NCI-H524 (cell line): ENCODE measurements around the gene SNRNP25.

Source experiments
- DNase-seq, 2 experiments: peaks; one replicate each; lab custom pipeline; 2025; lab: John Stamatoyannopoulos, UW

SNRNP25 gene

DNA sequence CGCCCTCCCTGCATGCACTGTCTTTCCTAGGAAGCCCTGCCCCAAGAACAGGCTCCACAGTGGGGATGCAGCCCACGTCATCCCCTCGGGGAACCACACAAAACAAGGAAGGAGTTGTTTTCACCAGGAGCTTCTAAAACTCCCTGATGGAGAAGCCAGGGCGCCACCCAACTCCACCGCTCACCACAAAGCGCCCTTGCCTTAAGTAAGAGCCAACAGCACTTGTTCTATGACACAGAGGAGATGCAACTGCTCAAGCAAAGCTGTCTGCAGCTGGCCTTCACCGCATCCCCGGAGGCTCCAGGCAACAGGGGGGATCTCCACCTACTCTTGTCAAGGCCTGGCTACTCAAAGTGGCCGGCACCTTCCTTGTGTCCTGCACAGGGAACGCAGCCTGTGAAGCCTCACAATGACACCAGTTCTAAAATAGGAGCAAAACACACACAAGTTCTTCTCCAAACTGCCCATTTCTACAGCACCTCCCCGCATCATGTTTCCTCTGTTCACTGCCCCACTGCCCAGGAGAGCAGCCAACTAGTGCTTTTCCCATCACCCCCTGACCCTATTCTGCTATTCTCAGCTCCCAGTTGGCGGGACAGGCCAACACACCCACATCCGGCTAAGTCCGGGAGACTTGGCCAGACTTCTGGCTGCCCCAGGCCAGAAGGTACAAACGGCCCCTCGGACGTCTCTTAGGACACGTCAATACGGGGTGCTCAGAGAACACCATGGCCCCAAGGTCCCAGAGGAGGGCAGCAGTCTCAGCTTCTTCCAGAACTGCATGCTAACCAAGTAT, 48.6 kb downstream of the SNRNP25 start:
- DNase-seq = no peak

GRCh38 chr16:104355-104754, 50.7 kb downstream of the SNRNP25 start:
- no peak for DNase-seq

DNA sequence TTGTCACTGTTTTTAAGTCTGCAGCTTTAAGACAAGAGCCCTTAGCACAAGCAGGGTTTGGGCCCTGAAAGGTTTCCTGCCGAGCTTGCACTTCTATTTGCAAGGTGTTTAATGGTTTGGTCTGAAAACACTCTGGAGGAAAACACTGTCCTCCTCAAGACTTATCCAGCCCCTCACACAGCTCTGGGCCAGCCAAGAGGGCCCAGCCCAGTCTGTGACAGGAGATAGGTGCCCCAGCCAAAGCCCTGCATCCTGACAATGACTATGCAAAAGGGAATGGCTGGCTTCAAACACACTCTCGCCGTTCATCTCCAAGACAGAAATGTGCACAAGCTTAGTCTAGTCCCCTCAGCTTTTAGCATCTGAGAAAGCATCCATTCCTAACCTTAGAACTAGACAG, 51.3 kb downstream of the SNRNP25 start:
- no peak for DNase-seq

- DNase-seq = no peak
Measured at GRCh38 chr16:105521-105920, 51.9 kb downstream of the SNRNP25 start.

GRCh38 chr16:106623-107324, 53.1 kb downstream of the SNRNP25 start:
- DNase-seq = peak; percentile 52 to 75
